Coronary artery (tissue), 2 donors: ENCODE results near the gene MBD1.
A peak's percentile ranks its signal among the peaks of the same experiment; 100 is the strongest.
"Not testable (repeated sequence)": the region's sequence is repeated elsewhere in the genome, so short reads cannot be mapped to it uniquely, and the experiment has no call there.

Experiments used
- DNase-seq: peaks from one replicate; pipeline ENCODE4 v3.0.0-alpha.2; 2017; ENCODE audit warnings: low spot score
- H3K27ac ChIP-seq, 2 donors: fragments of 200-600 bp; sonication (generic); one replicate each; pipeline ENCODE4 v1.5.1; 2016 to 2019
- H3K4me3 ChIP-seq: fragments of 200-600 bp; sonication (generic); 2 replicates; pipeline ENCODE4 v1.5.1; 2016; ENCODE audit warnings: mild to moderate bottlenecking, moderate library complexity
- CTCF ChIP-seq: fragments of 200-600 bp; sonication (generic); IDR thresholded peaks from one replicate; pipeline ENCODE4 v1.5.1; 2019; ENCODE audit warnings: antibody characterized with exemption

The MBD1 gene

DNA sequence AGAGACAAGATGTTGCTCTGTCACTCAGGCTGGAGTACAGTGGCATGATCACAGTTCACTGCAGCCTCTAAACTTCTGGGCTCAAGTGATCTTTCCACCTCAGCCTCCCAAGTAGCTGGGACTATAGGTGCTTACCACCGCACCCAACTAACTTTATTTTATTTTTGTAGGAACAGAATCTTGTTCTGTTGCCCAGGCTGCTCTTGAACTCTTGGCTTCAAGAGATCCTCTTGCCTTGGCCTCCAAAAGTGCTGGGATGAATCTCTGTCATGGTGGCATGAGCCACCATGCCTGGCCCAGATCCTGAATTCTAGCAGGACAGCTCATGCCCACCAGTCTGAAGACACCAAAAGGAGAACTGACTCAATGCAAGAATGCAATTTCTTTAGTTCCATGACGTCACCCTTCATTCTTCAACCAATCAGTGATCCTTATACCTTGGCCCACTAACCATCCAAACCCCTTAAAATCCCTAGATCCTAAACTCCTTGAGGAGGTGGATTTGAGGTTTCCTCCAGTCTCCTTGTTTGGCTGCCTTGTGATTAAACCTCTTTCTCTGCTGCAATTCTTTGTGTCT is 31.8 kb upstream of the MBD1 start:
- H3K27ac ChIP-seq = no peak overlapping the region
- TF ChIP-seq CTCF = no peak
- H3K4me3 ChIP-seq = no peak overlapping the region
- no peak for DNase-seq

DNA sequence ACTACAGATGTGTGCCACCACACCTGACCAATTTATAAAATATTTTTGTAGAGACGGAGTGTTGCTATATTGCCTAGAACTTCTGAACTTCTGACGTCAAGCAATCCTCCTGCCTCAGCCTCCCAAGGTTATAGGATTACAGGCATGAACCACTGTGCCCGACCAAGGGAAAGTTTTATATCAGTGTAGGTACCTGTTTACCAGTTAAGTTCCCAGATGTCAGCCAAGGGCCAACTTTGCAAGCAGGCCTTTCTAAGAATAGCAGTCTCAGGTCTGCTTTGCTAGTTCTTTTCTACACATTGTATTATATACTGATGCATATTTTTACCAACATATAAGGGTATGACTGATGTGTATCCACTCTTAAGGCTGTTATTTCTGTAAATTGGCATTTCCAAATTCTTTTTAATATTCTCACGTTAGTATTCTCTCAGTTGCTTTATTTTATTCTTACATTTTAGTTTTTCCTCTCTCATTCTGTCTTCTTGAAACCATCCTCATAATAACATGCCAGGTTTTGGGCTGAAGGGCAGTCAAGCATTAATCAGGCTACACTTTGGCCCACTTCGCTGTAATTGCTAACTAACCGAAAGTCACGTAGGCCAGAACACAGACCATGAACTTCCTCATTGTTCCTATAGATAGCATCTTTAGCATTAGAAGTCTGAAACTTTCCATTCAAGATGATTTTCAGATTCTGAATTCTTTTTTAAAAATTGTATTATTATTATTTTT is 31.1 kb upstream of the MBD1 start:
- DNase-seq = no peak
- Histone ChIP-seq H3K4me3 (no peak overlapping the region), H3K27ac (no peak overlapping the region)
- no peak for TF ChIP-seq CTCF

GRCh38 chr18:50311650-50312049 is 30.3 kb upstream of the MBD1 start:
- H3K27ac ChIP-seq = no peak overlapping the region
- H3K4me3 ChIP-seq = no peak overlapping the region
- TF ChIP-seq CTCF = no peak
- no peak for DNase-seq

DNA sequence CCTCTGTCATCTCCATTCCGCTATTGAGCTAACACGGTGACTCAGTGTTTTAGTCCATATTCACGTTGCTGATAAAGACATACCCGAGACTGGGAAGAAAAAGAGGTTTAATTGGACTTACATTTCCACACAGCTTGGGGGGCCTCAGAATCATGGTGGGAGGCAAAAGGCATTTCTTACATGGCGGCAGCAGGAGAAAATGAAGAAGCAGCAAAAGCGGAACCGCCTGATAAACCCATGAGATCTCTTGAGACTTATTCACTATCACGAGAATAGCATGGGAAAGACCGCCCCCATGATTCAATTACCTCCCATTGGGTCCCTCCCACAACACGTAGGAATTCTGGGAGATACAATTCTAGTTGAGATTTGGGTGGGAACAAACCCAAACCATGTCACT is 28.8 kb upstream of the MBD1 start:
- no peak for TF ChIP-seq CTCF
- no peak overlapping the region for H3K27ac ChIP-seq
- DNase-seq = no peak
- no peak overlapping the region for H3K4me3 ChIP-seq

DNA sequence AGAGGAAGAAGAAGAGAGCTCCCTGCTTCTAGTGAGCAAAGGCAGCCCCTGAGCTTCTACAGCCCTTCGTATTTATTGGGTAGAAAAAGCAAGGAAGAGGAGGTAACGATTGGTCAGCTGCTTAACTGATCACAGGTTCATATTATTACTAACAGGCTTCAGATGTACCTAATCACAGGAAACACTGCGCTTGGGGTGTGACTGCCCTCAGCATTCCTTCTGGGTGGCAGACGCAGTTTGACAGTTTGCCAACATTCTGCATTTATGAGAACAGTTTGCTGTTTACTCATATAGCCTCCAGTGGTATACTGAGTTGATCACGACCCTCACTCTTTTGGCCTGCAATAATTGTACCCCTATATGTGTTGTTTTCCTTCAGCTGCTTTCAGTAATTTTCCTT is 27.5 kb upstream of the MBD1 start:
- H3K4me3 ChIP-seq, H3K27ac ChIP-seq, DNase-seq: not testable (repeated sequence)

GRCh38 chr18:50307738-50308470 is 26.6 kb upstream of the MBD1 start:
- DNase-seq = peak; percentile 89
- Histone ChIP-seq H3K4me3 (peak overlapping the region; percentile 66), H3K27ac (peak overlapping the region in 1 of 2 donors; percentile 52)
- no peak for TF ChIP-seq CTCF

DNA sequence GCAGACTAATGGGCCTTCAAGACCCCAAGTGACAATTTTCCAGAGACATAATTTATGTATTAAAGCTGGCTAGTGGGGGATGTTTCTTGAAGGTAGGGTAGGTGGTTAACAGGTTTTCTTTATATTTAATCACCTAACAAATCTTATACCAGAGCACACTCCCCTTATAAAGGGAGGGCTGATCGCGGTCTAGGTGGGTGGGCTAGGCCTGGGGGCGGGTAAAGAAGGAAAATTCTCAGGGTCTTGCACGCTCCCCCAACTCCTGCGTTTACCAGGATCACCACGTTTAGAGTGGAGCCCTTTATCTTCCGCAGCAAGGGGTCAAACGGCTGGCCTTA is 26.0 kb upstream of the MBD1 start:
- H3K4me3 ChIP-seq = peak overlapping the region; percentile 66
- peak overlapping the region in 1 of 2 donors; percentile 52 for H3K27ac ChIP-seq
- no peak for DNase-seq
- TF ChIP-seq CTCF = no peak
